ENCODE data around the gene ACAP2. TPM values are rescaled to one million over a fixed set of nuclear protein-coding genes. Genes with fewer than 3 reads are reported as not detected.
"Not testable (repeated sequence)": the region's sequence is repeated elsewhere in the genome, so short reads cannot be mapped to it uniquely, and the experiment has no call there.

ACAP2 gene
- total RNA-seq, 1 experiment from 2014 or later, result 53.3 TPM

- no peak for DNase-seq (ENCODE audit: low spot score)
Measured at GRCh38 chr3:195443391-195443989, 670 bp upstream of the ACAP2 start.

- DNase-seq (ENCODE audit: low spot score), result no peak
Measured at GRCh38 chr3:195441992-195442572, 738 bp downstream of the ACAP2 start.

- DNase-seq (ENCODE audit: low spot score), result peak; percentile 52
Measured at GRCh38 chr3:195441476-195441991, 1.3 kb downstream of the ACAP2 start.

GRCh38 chr3:195441051-195441450 is 1.8 kb downstream of the ACAP2 start:
- no peak for DNase-seq (ENCODE audit: low spot score)

GRCh38 chr3:195440379-195440778 is 2.4 kb downstream of the ACAP2 start:
- DNase-seq (ENCODE audit: low spot score), result no peak

- no peak for DNase-seq (ENCODE audit: low spot score)
Measured at GRCh38 chr3:195438371-195438770, 4.4 kb downstream of the ACAP2 start.

- no peak for DNase-seq (ENCODE audit: low spot score)
Measured at GRCh38 chr3:195425849-195426248, 17.0 kb downstream of the ACAP2 start.

- no peak for DNase-seq (ENCODE audit: low spot score)
Measured at GRCh38 chr3:195423818-195424217, 19.0 kb downstream of the ACAP2 start.

GRCh38 chr3:195421400-195421799 is 21.4 kb downstream of the ACAP2 start:
- DNase-seq (ENCODE audit: low spot score), result no peak

GRCh38 chr3:195416795-195417194 is 26.0 kb downstream of the ACAP2 start:
- peak; percentile 11 for DNase-seq (ENCODE audit: low spot score)

GRCh38 chr3:195411836-195412235 is 31.0 kb downstream of the ACAP2 start:
- DNase-seq (ENCODE audit: low spot score), result peak; percentile 26

GRCh38 chr3:195410546-195410945 is 32.3 kb downstream of the ACAP2 start:
- DNase-seq (ENCODE audit: low spot score), result no peak

GRCh38 chr3:195407531-195408409 is 35.0 kb downstream of the ACAP2 start:
- DNase-seq (ENCODE audit: low spot score), result no peak

GRCh38 chr3:195405651-195406050 is 37.2 kb downstream of the ACAP2 start:
- no peak for DNase-seq (ENCODE audit: low spot score)

GRCh38 chr3:195403841-195404408 is 38.9 kb downstream of the ACAP2 start:
- DNase-seq (ENCODE audit: low spot score), result no peak

- no peak for DNase-seq (ENCODE audit: low spot score)
Measured at GRCh38 chr3:195403244-195403643, 39.6 kb downstream of the ACAP2 start.

GRCh38 chr3:195401943-195402342 is 40.9 kb downstream of the ACAP2 start:
- DNase-seq (ENCODE audit: low spot score), result no peak

GRCh38 chr3:195398460-195398859 is 44.4 kb downstream of the ACAP2 start:
- DNase-seq (ENCODE audit: low spot score), result not testable (repeated sequence)

GRCh38 chr3:195397524-195397923 is 45.3 kb downstream of the ACAP2 start:
- DNase-seq (ENCODE audit: low spot score), result no peak

GRCh38 chr3:195395208-195395816 is 47.5 kb downstream of the ACAP2 start:
- no peak for DNase-seq (ENCODE audit: low spot score)

- no peak for DNase-seq (ENCODE audit: low spot score)
Measured at GRCh38 chr3:195394700-195395099, 48.1 kb downstream of the ACAP2 start.

GRCh38 chr3:195394024-195394423 is 48.8 kb downstream of the ACAP2 start:
- no peak for DNase-seq (ENCODE audit: low spot score)

All from A172 (cell line).